ENCODE measurements around the gene LPP. TPM values are rescaled to one million over a fixed set of nuclear protein-coding genes. Genes with fewer than 3 reads are reported as not detected.

Gene LPP
- polyA plus RNA-seq, 3 donors = 14.1 to 23.2 (median 15.3) TPM

- WGBS (ENCODE audit: insufficient coverage) = 100% methylated on average over 1 of the region's 2 CpGs
- Histone ChIP-seq H3K79me2 (ENCODE audit: insufficient read depth, low read length) (no peaks in the 10 kb centered on the region), H4K20me1 (ENCODE audit: insufficient read depth, low read length) (no peaks in the 10 kb centered on the region), H3K4me1 (ENCODE audit: control insufficient read depth in 1 of 2, insufficient read depth in 2 of 2, low read length in 2 of 2) (peaks cover 28 to 38% of the 10 kb centered on the region in 2 donors), H3K4me2 (replicated peaks; ENCODE audit: extremely low read depth, low read length, poor library complexity, severe bottlenecking) (no peak overlapping the region), H3K36me3 (replicated peaks in 1 of 2; ENCODE audit: control insufficient read depth in 1 of 2, insufficient read depth in 2 of 2, low read length in 2 of 2) (no peaks in the 10 kb centered on the region), H3K27ac (ENCODE audit: low read depth in 1 of 2, low read length in 2 of 2) (no peak overlapping the region), H3K9me3 (replicated peaks in 1 of 2; ENCODE audit: control insufficient read depth in 1 of 2, insufficient read depth in 1 of 2, low read length in 2 of 2) (no peaks in the 10 kb centered on the region), H2AFZ (ENCODE audit: insufficient read depth, low read depth, low read length, poor library complexity, severe bottlenecking) (peak overlapping the region; percentile 22), H3K9ac (ENCODE audit: insufficient read depth, low read length, poor library complexity, severe bottlenecking) (no peak overlapping the region), H3K4me3 (replicated peaks in 1 of 3; ENCODE audit: low read depth in 2 of 3, low read length in 3 of 3) (no peak overlapping the region), H3K27me3 (ENCODE audit: control insufficient read depth in 2 of 2, insufficient read depth in 2 of 2, low read length in 2 of 2) (no peaks in the 10 kb centered on the region)
- no peak for DNase-seq
- peaks cover 0 to 2% (median 0%) of the 10 kb centered on the region in 7 donors for H3K9me3 Mint-ChIP-seq
- TF ChIP-seq, protein P1, sequence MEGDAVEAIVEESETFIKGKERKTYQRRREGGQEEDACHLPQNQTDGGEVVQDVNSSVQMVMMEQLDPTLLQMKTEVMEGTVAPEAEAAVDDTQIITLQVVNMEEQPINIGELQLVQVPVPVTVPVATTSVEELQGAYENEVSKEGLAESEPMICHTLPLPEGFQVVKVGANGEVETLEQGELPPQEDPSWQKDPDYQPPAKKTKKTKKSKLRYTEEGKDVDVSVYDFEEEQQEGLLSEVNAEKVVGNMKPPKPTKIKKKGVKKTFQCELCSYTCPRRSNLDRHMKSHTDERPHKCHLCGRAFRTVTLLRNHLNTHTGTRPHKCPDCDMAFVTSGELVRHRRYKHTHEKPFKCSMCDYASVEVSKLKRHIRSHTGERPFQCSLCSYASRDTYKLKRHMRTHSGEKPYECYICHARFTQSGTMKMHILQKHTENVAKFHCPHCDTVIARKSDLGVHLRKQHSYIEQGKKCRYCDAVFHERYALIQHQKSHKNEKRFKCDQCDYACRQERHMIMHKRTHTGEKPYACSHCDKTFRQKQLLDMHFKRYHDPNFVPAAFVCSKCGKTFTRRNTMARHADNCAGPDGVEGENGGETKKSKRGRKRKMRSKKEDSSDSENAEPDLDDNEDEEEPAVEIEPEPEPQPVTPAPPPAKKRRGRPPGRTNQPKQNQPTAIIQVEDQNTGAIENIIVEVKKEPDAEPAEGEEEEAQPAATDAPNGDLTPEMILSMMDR (IDR thresholded peaks at IDR 0.05) = no peak
- H3K4me1 Mint-ChIP-seq = peaks cover 33% of the 10 kb centered on the region
- intact Hi-C loops (cut with micrococcal nuclease) = no loop called here
- no peak overlapping the region for H3K4me3 Mint-ChIP-seq
- no peak overlapping the region for H3K27ac Mint-ChIP-seq
- peaks cover 0 to 4% (median 2%) of the 10 kb centered on the region in 3 donors for H3K27me3 Mint-ChIP-seq (ENCODE audit: low read depth in 3 of 3)
- no peaks in the 10 kb centered on the region for H3K36me3 Mint-ChIP-seq
Measured at GRCh38 chr3:188126276-188126675, 27.7 kb upstream of the LPP start.

DNA sequence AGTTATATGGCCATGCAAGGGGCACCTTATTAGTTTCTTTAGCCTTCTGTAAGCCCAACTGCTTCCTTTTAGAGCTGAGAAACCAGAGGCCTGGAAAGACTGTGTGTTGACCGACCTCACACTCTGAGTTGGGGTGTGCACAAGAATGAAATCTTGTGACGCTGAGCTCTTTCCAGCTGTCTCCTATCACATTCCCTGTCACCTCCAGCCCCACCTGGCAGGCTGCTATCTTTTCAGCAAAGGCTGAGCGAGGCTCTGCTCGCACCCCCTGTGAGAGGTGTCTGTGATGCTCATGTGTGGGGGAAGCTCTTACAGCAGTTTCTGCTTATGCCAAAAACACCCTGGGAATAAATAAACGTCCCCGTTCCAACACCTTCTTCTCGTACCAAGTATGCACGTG, 27.0 kb upstream of the LPP start:
- Mint-ChIP-seq H3K27ac (no peak overlapping the region), H3K4me1 (peaks cover 32% of the 10 kb centered on the region), H3K4me3 (no peak overlapping the region), H3K36me3 (no peaks in the 10 kb centered on the region), H3K27me3 (ENCODE audit: low read depth in 3 of 3) (peaks cover 0 to 4% (median 2%) of the 10 kb centered on the region in 3 donors), H3K9me3 (peaks cover 0 to 2% (median 0%) of the 10 kb centered on the region in 7 donors)
- Histone ChIP-seq H4K20me1 (ENCODE audit: insufficient read depth, low read length) (no peaks in the 10 kb centered on the region), H2AFZ (ENCODE audit: insufficient read depth, low read depth, low read length, poor library complexity, severe bottlenecking) (no peak overlapping the region), H3K4me3 (replicated peaks in 1 of 3; ENCODE audit: low read depth in 2 of 3, low read length in 3 of 3) (no peak overlapping the region), H3K9me3 (replicated peaks in 1 of 2; ENCODE audit: control insufficient read depth in 1 of 2, insufficient read depth in 1 of 2, low read length in 2 of 2) (no peaks in the 10 kb centered on the region), H3K9ac (ENCODE audit: insufficient read depth, low read length, poor library complexity, severe bottlenecking) (no peak overlapping the region), H3K36me3 (replicated peaks in 1 of 2; ENCODE audit: control insufficient read depth in 1 of 2, insufficient read depth in 2 of 2, low read length in 2 of 2) (no peaks in the 10 kb centered on the region), H3K4me2 (replicated peaks; ENCODE audit: extremely low read depth, low read length, poor library complexity, severe bottlenecking) (no peak overlapping the region), H3K4me1 (ENCODE audit: control insufficient read depth in 1 of 2, insufficient read depth in 2 of 2, low read length in 2 of 2) (peaks cover 28 to 35% of the 10 kb centered on the region in 2 donors), H3K27me3 (ENCODE audit: control insufficient read depth in 2 of 2, insufficient read depth in 2 of 2, low read length in 2 of 2) (no peaks in the 10 kb centered on the region), H3K79me2 (ENCODE audit: insufficient read depth, low read length) (no peaks in the 10 kb centered on the region), H3K27ac (ENCODE audit: low read depth in 1 of 2, low read length in 2 of 2) (no peak overlapping the region)
- TF ChIP-seq, protein P1 (IDR thresholded peaks at IDR 0.05) = no peak
- intact Hi-C loops (cut with micrococcal nuclease) = no loop called here
- no peak for DNase-seq
- WGBS (ENCODE audit: insufficient coverage) = no CpG with 5 or more reads among the region's 8 CpGs

All from CD14-positive monocyte (primary cell).